Measurements from ENCODE around the gene ATP11A.

ATP11A gene

GRCh38 chr13:112932971-112933370 lies 243.1 kb downstream of the ATP11A start:
- DNase-seq (ENCODE audit: low read depth) = no peak

GRCh38 chr13:112933649-112934048 lies 243.8 kb downstream of the ATP11A start:
- no peak for DNase-seq (ENCODE audit: low read depth)

- no peak for DNase-seq (ENCODE audit: low read depth)
These were observed 244.2 kb downstream of the ATP11A start for GRCh38 chr13:112934078-112934477.
